ENCODE measurements around the gene CD109. TPM values are rescaled to one million over a fixed set of nuclear protein-coding genes. Genes with fewer than 3 reads are reported as not detected.

The CD109 gene
- total RNA-seq, 1 experiment from 2014 or later = 0.18 TPM

DNA sequence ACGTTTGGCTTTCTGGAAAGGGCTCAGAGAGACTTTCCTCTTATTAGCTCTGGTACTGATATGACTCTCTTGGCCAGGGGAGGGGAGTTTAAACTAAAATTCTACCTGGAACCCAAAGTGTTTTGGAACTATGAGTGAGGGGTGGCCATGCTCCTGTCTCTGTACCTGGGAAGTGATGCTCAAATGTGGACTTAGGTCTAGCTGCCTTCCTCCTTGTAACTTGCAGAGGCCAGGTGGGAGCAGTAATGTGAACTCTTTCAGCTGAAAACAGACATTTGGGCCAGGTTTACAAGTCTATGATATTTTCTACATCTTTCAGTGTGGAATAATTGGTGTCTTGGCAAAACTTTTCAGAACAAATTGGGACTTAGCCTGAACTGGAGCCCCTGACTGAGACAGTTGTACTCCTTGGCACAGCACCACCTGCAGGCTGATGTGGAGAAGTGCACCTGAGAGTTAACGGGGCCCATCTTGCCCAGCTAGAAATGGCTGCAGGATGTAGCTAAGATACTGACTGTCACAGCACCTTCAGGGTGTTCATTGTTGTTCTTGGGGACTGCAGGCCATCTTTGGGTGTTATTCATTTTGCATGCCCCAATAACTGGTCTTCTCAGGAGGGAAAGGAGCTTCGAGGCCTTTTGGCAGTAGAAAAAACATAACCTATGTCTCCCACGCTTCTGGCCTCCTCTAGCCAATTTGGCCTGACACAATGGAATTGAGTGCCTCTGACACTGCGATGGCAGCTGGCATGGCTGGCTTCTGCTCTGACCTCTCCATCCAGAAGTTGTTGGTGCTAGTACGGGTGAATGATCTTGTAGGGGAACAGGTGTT, 37.1 kb downstream of the CD109 start:
- H3K4me3 ChIP-seq (ENCODE audit: low read depth, low read length) = no peak overlapping the region
- Mint-ChIP-seq H3K4me1 (ENCODE audit: low read depth, unreplicated experiment) (no peaks in the 10 kb centered on the region), H3K27me3 (ENCODE audit: insufficient read depth, unreplicated experiment) (peaks cover 3% of the 10 kb centered on the region)

DNA sequence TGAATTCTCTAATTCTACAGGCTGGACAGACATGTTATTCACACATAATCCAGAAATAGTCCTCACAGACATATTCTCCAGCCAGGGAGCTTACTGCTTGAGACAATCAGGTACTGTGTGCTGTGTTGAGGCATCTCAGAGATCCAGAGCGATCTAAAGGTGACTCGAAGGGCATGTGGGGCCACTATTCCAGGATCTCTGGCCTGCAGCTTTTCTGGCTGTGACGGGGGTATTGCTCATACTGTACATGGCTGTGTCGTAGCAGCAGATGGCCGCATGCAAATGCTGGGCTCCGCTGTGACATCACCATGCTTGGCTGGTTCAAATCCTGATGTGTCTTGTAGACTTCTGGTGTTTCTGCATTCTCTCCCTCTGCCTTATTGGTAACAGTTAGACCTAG, 37.8 kb downstream of the CD109 start:
- TF ChIP-seq, protein P1, sequence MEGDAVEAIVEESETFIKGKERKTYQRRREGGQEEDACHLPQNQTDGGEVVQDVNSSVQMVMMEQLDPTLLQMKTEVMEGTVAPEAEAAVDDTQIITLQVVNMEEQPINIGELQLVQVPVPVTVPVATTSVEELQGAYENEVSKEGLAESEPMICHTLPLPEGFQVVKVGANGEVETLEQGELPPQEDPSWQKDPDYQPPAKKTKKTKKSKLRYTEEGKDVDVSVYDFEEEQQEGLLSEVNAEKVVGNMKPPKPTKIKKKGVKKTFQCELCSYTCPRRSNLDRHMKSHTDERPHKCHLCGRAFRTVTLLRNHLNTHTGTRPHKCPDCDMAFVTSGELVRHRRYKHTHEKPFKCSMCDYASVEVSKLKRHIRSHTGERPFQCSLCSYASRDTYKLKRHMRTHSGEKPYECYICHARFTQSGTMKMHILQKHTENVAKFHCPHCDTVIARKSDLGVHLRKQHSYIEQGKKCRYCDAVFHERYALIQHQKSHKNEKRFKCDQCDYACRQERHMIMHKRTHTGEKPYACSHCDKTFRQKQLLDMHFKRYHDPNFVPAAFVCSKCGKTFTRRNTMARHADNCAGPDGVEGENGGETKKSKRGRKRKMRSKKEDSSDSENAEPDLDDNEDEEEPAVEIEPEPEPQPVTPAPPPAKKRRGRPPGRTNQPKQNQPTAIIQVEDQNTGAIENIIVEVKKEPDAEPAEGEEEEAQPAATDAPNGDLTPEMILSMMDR (IDR thresholded peaks at IDR 0.05; ENCODE audit: insufficient read depth in 1 of 2, low read depth in 1 of 2, low read length in 1 of 2, severe bottlenecking in 1 of 2, unreplicated experiment in 1 of 2) = no peak
- H3K36me3 ChIP-seq (ENCODE audit: control insufficient read depth, insufficient read depth, low read length) = no peaks in the 10 kb centered on the region
- ChIA-PET POLR2A (no interaction called here), CTCF (interaction anchor here (0.6 to 1.8 kb wide), 3 partner anchors 12 to 59 kb away, joined by 5 to 12 read pairs (median 5); no protein-coding TSS in a partner anchor)
- intact Hi-C loops (cut with micrococcal nuclease; ENCODE audit: unreplicated experiment) = loop anchor here (1.0 to 10.0 kb wide), 2 partner anchors 58 to 231 kb away; no protein-coding TSS in a partner anchor
- H3K36me3 Mint-ChIP-seq (ENCODE audit: insufficient read depth, unreplicated experiment) = no peaks in the 10 kb centered on the region
- no peak overlapping the region for H3K4me3 ChIP-seq (ENCODE audit: low read depth, low read length)
- H3K27me3 Mint-ChIP-seq (ENCODE audit: insufficient read depth, unreplicated experiment) = peaks cover 3% of the 10 kb centered on the region
- no peaks in the 10 kb centered on the region for H3K4me1 ChIP-seq
- no peaks in the 10 kb centered on the region for H3K27me3 ChIP-seq (replicated peaks; ENCODE audit: control insufficient read depth, insufficient read depth, low read length)
- no peak overlapping the region for H3K4me3 Mint-ChIP-seq (ENCODE audit: unreplicated experiment)
- no TSS peak for BruUV-seq (replicated peaks)
- H3K9me3 Mint-ChIP-seq (ENCODE audit: unreplicated experiment) = no peaks in the 10 kb centered on the region
- no peaks in the 10 kb centered on the region for H3K4me1 Mint-ChIP-seq (ENCODE audit: low read depth, unreplicated experiment)
- H3K9me3 ChIP-seq = no peaks in the 10 kb centered on the region
- H3K27ac Mint-ChIP-seq (ENCODE audit: unreplicated experiment) = no peak overlapping the region
- DNase-seq = no peak

More for the DNA sequence above, 37.1 kb downstream of the CD109 start:
- Mint-ChIP-seq H3K4me3 (ENCODE audit: unreplicated experiment) (no peak overlapping the region), H3K9me3 (ENCODE audit: unreplicated experiment) (no peaks in the 10 kb centered on the region), H3K27ac (ENCODE audit: unreplicated experiment) (no peak overlapping the region), H3K36me3 (ENCODE audit: insufficient read depth, unreplicated experiment) (no peaks in the 10 kb centered on the region)
- no peaks in the 10 kb centered on the region for H3K4me1 ChIP-seq
- ChIA-PET POLR2A (no interaction called here), CTCF (interaction anchor here (0.6 to 1.8 kb wide), 4 partner anchors 11 to 209 kb away, joined by 3 to 12 read pairs (median 5); no protein-coding TSS in a partner anchor)
- intact Hi-C loops (cut with micrococcal nuclease; ENCODE audit: unreplicated experiment) = loop anchor here (1.0 to 10.0 kb wide), 2 partner anchors 58 to 232 kb away; no protein-coding TSS in a partner anchor
- H3K9me3 ChIP-seq = no peaks in the 10 kb centered on the region
- no peaks in the 10 kb centered on the region for H3K27me3 ChIP-seq (replicated peaks; ENCODE audit: control insufficient read depth, insufficient read depth, low read length)
- TF ChIP-seq, protein P1 (IDR thresholded peaks at IDR 0.05; ENCODE audit: insufficient read depth in 1 of 2, low read depth in 1 of 2, low read length in 1 of 2, severe bottlenecking in 1 of 2, unreplicated experiment in 1 of 2) = peak; percentile 87 to 92
- no TSS peak for BruUV-seq (replicated peaks)
- H3K36me3 ChIP-seq (ENCODE audit: control insufficient read depth, insufficient read depth, low read length) = no peaks in the 10 kb centered on the region
- peak; percentile 62 to 72 for DNase-seq

DNA sequence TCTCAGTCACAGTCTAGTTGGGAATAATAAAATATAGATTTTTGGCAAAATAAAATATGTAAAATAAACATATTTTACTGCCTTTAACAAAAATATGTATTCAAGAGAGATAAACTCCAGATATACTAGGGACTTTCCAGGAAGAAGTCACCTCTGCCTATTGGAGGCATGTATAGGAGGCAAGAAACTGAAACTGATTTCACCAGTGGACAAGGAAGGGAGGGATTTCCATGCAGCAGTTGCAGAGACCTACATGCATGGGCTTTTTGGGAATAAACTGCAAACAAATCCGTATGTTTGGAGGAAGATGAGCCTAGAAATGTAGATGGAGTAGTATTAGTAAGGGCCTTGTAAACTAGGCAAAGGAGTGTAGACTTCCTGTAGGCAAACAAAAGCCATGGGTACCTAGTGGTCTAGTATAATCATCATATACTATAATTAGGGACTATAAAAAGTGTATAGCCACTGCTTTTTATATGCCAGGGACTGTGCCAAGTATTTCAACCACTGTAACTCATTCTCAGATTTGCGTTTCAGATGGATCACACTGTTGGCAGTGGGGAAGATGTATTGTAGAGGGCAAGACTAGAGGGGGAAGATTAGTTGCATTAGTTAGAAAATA, 38.9 kb downstream of the CD109 start:
- H3K4me1 Mint-ChIP-seq (ENCODE audit: low read depth, unreplicated experiment) = no peaks in the 10 kb centered on the region
- POLR2A ChIA-PET = no interaction called here
- Histone ChIP-seq H3K4me1 (no peaks in the 10 kb centered on the region), H3K4me3 (ENCODE audit: low read depth, low read length) (no peak overlapping the region), H3K27me3 (replicated peaks; ENCODE audit: control insufficient read depth, insufficient read depth, low read length) (no peaks in the 10 kb centered on the region), H3K9me3 (no peaks in the 10 kb centered on the region), H3K36me3 (ENCODE audit: control insufficient read depth, insufficient read depth, low read length) (no peaks in the 10 kb centered on the region)
- no peak overlapping the region for H3K4me3 Mint-ChIP-seq (ENCODE audit: unreplicated experiment)
- H3K27me3 Mint-ChIP-seq (ENCODE audit: insufficient read depth, unreplicated experiment) = peaks cover 3% of the 10 kb centered on the region
- no TSS peak for BruUV-seq (replicated peaks)
- H3K27ac Mint-ChIP-seq (ENCODE audit: unreplicated experiment) = no peak overlapping the region
- no peaks in the 10 kb centered on the region for H3K9me3 Mint-ChIP-seq (ENCODE audit: unreplicated experiment)
- H3K36me3 Mint-ChIP-seq (ENCODE audit: insufficient read depth, unreplicated experiment) = no peaks in the 10 kb centered on the region
- CTCF ChIA-PET = no interaction called here
- no peak for DNase-seq
- TF ChIP-seq, protein P1 (IDR thresholded peaks at IDR 0.05; ENCODE audit: insufficient read depth in 1 of 2, low read depth in 1 of 2, low read length in 1 of 2, severe bottlenecking in 1 of 2, unreplicated experiment in 1 of 2) = no peak
- intact Hi-C loops (cut with micrococcal nuclease; ENCODE audit: unreplicated experiment) = loop anchor here (10.0 kb wide), 1 partner anchor 230 kb away; no protein-coding TSS in a partner anchor

Data from Caco-2 (cell line).